Heart left ventricle (tissue), 16 donors: ENCODE data around the gene TCF7. TPM values are rescaled to one million over a fixed set of nuclear protein-coding genes. Genes with fewer than 3 reads are reported as not detected.

Experiments used
- ATAC-seq, 4 donors: fragments of 200-7000 bp; cut with Tn5 transposase; one replicate each; pipeline ENCODE4 v1.9.1; 2020 to 2022; ENCODE audit warnings: moderate library complexity in 4 of 4, mild to moderate bottlenecking in 3 of 4, moderate number of reproducible peaks in 1 of 4
- DNase-seq, 5 donors: peaks; one replicate each; pipeline ENCODE4 v3.0.0-alpha.2; 2020
- H3K27ac ChIP-seq, 12 donors: fragments of 200-600 bp; sonication (generic) in 4 of 12; one replicate each; pipeline versions ENCODE4 v1.5.0 to v1.8.0; 2016 to 2022; ENCODE audit warnings: mild to moderate bottlenecking in 2 of 12
- H3K27me3 ChIP-seq, 9 donors: fragments of 200-600 bp; sonication (generic) in 2 of 9; one replicate each; pipeline versions ENCODE4 v1.5.1 to v1.8.0; 2016 to 2022; ENCODE audit warnings: mild to moderate bottlenecking in 3 of 9
- H3K36me3 ChIP-seq, 9 donors: fragments of 200-600 bp; sonication (generic) in 2 of 9; one replicate each; pipeline versions ENCODE4 v1.5.0 to v1.8.0; 2018 to 2022; ENCODE audit warnings: mild to moderate bottlenecking in 2 of 9
- H3K4me1 ChIP-seq, 12 donors: fragments of 200-600 bp; sonication (generic) in 4 of 12; one replicate each; pipeline versions ENCODE4 v1.5.0 to v1.8.0; 2016 to 2022; ENCODE audit warnings: mild to moderate bottlenecking in 3 of 12
- H3K4me3 ChIP-seq, 12 donors: fragments of 200-600 bp; sonication (generic) in 4 of 12; one replicate each; pipeline versions ENCODE4 v1.5.0 to v1.8.0; 2017 to 2022; ENCODE audit warnings: mild to moderate bottlenecking in 9 of 12, moderate library complexity in 4 of 12
- H3K9me3 ChIP-seq, 12 donors: fragments of 200-600 bp; sonication (generic) in 4 of 12; one replicate each; pipeline versions ENCODE4 v1.5.0 to v1.8.0; 2016 to 2022; ENCODE audit warnings: mild to moderate bottlenecking in 1 of 12
- POLR2A ChIP-seq, 2 donors: fragments of 450-650 bp; IDR thresholded peaks; one replicate each; pipeline ENCODE4 v1.6.1; 2017; ENCODE audit warnings: antibody characterized with exemption in 2 of 2, mild to moderate bottlenecking in 2 of 2, moderate library complexity in 2 of 2
- WGBS, 4 donors: extraction: QIAGEN DNeasy Blood & Tissue Kit in 2 of 4; methylation state at CpG; one replicate each; pipeline versions ENCODE4 v1.1.5 to v1.1.7; 2013 to 2018; 5-methylcytosine and 5-hydroxymethylcytosine counted together
- intact Hi-C, 10 donors: fragments of 100-400 bp; cut with DNase I; formaldehyde crosslinking; loops; one replicate each; pipeline versions ENCODE4 v1.11.1 to v1.14.2; 2022
- polyA plus RNA-seq, 2 donors: library from polyadenylated mRNA; stranded (reverse); fragments of 200-250 nt; gene quantifications; one replicate each; pipeline ENCODE4 v1.2.3, GENCODE V29; 2013
- total RNA-seq, 9 donors: library from RNA; depleted of rRNA in 2 of 9; stranded (reverse); fragments of >200 nt in 2 of 9; fragmentation: NEBNext Ultra II Directional in 3 of 9; extraction: Animal tissue kit (Norgen Biotek cat#: 25700) in 3 of 9; gene quantifications; one replicate each; pipeline versions ENCODE4 v1.1.0 to v1.2.4, GENCODE V29; 2016 to 2023
- TF ChIP-seq, protein P1 (sequence below), 12 donors: fragments of 200-600 bp; sonication (generic) in 4 of 12; IDR thresholded peaks; one replicate each; pipeline versions ENCODE4 v1.5.0 to v1.8.0; 2018 to 2022; ENCODE audit warnings: antibody characterized with exemption in 12 of 12, mild to moderate bottlenecking in 5 of 12
- donor health status: ischemic (EF 13 %, LVEDD 7.1; RV severe dilation, severe dysfunction).
- donor health status: healthy with polysubstance abuse.
- donor health status: DM: no; HTN: yes; CAD: no.
- donor health status: DM: no; HTN: no; CAD: no.
- donor health status: ischemic (EF 25% LVEDD 6.9; RV normal size, moderate dysfunction).
- donor health status: ischemic (EF 25% LVEDD 5.7; RV mildly dilated, moderate dysfunction).
- donor health status: healthy.
- donor health status: DM: yes; HTN: yes; CAD: no.
- donor health status: ischemic (EF 35%, LVEDD 5.7; RV mildly dilated, moderate dysfunction).
- donor health status: nonischemic (EF 11% LVEDD 7.7; RV severe dilation, severe dysfunction).
- donor health status: DM: yes; HTN: yes; CAD: no.
- donor health status: PGD.
- donor health status: ischemic (EF 29% LVEDD 5.4; RV normal size, mild dysfunction).
- donor health status: nonischemic (EF 23%, LVEDD 6.1; RV moderate dilation, normal function).

The TCF7 gene
- total and polyA plus RNA-seq, 11 donors: 0.79 to 5.2 (median 1.9) TPM

DNA sequence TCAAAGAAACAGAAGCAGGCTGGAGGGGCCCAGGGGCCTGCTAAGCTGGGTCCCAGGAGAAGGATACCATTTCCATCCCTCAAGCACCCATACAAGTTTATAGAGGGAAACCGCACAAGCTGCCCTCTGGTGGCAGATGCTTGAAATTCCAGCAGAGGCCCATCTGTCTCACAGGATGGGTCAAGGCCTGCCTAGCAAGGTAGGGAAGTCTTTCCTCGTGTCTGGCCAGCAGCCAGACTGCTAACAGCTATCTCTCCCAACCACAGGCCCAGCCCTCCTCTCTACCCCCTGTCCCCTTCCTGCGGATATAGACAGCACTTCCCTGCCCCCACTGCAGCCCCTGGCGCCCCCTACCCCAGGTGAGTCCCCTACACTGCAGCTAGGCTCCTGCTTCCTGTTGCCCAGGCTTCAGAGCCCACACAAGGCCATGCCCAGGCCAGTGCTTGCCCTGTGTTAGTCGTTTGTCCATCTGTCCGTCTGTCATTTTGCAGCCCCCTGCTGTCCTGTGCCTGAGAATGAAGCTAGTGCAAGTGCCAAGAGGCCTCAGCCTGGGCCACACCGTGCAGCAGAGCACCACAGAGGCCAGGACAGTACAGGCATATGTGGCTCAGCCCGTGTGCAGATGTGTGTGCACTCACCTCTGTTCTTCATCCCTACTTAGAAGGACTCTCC is 26.2 kb downstream of the TCF7 start:
- Histone ChIP-seq H3K36me3 (peaks cover 0 to 84% (median 46%) of the 10 kb centered on the region in 9 donors), H3K4me3 (no peak overlapping the region), H3K27ac (no peak overlapping the region), H3K4me1 (peaks cover 0 to 45% (median 22%) of the 10 kb centered on the region in 12 donors), H3K27me3 (no peaks in the 10 kb centered on the region), H3K9me3 (no peaks in the 10 kb centered on the region)
- DNase-seq (peak in 4 of 5 donors; percentile 55 to 66 (median 66)), ATAC-seq (peak; percentile 60 to 79 (median 66))
- TF ChIP-seq POLR2A (IDR thresholded peaks at IDR 0.05): no peak
- TF ChIP-seq, protein P1, sequence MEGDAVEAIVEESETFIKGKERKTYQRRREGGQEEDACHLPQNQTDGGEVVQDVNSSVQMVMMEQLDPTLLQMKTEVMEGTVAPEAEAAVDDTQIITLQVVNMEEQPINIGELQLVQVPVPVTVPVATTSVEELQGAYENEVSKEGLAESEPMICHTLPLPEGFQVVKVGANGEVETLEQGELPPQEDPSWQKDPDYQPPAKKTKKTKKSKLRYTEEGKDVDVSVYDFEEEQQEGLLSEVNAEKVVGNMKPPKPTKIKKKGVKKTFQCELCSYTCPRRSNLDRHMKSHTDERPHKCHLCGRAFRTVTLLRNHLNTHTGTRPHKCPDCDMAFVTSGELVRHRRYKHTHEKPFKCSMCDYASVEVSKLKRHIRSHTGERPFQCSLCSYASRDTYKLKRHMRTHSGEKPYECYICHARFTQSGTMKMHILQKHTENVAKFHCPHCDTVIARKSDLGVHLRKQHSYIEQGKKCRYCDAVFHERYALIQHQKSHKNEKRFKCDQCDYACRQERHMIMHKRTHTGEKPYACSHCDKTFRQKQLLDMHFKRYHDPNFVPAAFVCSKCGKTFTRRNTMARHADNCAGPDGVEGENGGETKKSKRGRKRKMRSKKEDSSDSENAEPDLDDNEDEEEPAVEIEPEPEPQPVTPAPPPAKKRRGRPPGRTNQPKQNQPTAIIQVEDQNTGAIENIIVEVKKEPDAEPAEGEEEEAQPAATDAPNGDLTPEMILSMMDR (IDR thresholded peaks at IDR 0.05): peak; percentile 63 to 85 (median 73)
- intact Hi-C loops: loop anchor here in 8 of 10 donors (1.0 to 5.0 kb wide), 7 partner anchors 38 to 102 kb away; no protein-coding TSS in a partner anchor
- 34 to 35% (median 34%) methylated on average over 8 of the region's 8 CpGs for WGBS, 4 donors

DNA sequence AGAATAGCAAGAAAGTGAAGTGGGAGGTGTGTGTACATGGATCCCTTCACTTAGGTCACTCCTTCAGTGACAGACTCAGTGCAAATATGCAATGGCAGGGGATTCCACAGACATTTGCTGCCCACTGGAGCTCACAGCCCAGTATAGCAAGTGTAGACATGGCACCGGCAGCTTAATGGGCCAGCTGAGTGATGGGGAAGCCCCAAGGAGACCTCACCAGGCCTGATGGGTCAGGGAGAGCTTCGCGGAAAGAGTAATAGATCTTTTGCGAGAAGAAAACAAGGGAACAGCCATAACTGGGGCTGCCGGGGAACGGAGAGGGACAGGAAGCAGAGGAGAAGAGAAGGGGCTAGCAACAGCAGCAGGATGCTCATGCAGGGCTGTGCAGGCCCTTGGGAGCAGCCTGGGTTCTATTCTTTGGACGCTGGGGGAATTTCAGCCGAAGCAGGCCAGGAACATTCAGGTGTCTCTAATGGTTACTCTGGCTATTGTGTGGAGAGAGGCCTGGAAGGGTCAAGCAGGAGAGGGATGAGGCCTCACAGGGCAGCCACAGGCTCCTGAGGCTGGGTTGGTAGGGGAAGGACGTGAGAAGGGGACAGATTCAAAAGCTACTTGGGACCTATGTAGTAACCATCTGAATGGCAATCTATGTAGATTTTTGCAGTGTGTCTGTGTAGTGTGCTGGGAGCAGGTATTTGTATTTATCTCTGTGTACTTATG is 27.0 kb downstream of the TCF7 start:
- ATAC-seq (no peak), DNase-seq (peak in 1 of 5 donors; percentile 4)
- no peak for TF ChIP-seq POLR2A (IDR thresholded peaks at IDR 0.05)
- TF ChIP-seq, protein P1 (IDR thresholded peaks at IDR 0.05): no peak
- Histone ChIP-seq H3K9me3 (no peaks in the 10 kb centered on the region), H3K27me3 (no peaks in the 10 kb centered on the region), H3K4me3 (no peak overlapping the region), H3K27ac (no peak overlapping the region), H3K4me1 (peaks cover 0 to 39% (median 24%) of the 10 kb centered on the region in 12 donors), H3K36me3 (peaks cover 0 to 84% (median 38%) of the 10 kb centered on the region in 9 donors)
- intact Hi-C loops: loop anchor here in 7 of 10 donors (2.0 to 5.0 kb wide), 6 partner anchors 39 to 103 kb away; no protein-coding TSS in a partner anchor
- 78 to 80% (median 78%) methylated on average over 9 of the region's 9 CpGs for WGBS, 4 donors

DNA sequence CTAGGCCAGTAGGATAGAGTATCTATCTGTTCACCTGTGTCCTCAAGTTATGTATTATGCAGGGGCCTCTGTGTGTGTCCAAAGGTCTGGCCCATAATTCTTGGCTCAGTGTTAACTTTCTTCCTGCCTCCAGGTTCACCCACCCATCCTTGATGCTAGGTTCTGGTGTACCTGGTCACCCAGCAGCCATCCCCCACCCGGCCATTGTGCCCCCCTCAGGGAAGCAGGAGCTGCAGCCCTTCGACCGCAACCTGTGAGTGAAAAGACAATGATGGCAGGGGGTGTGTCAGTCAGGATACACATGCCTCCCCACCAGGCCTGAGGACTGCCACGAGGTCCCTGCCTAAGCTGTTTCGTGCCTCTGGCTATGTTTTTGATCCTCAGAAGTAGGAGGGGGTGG is 27.6 kb downstream of the TCF7 start:
- H3K4me3 ChIP-seq: no peak overlapping the region
- H3K36me3 ChIP-seq: peaks cover 0 to 83% (median 35%) of the 10 kb centered on the region in 9 donors
- no peaks in the 10 kb centered on the region for H3K9me3 ChIP-seq
- ATAC-seq (no peak), DNase-seq (peak in 1 of 5 donors; percentile 1)
- peaks cover 0 to 38% (median 24%) of the 10 kb centered on the region in 12 donors for H3K4me1 ChIP-seq
- no peak for TF ChIP-seq POLR2A (IDR thresholded peaks at IDR 0.05)
- TF ChIP-seq, protein P1 (IDR thresholded peaks at IDR 0.05): no peak
- no peak overlapping the region for H3K27ac ChIP-seq
- WGBS, 4 donors: 72 to 88% (median 82%) methylated on average over 3 to 5 of the region's 5 CpGs
- no peaks in the 10 kb centered on the region for H3K27me3 ChIP-seq
- intact Hi-C loops: loop anchor here in 4 of 10 donors (2.0 to 5.0 kb wide), 4 partner anchors 40 to 101 kb away; no protein-coding TSS in a partner anchor

DNA sequence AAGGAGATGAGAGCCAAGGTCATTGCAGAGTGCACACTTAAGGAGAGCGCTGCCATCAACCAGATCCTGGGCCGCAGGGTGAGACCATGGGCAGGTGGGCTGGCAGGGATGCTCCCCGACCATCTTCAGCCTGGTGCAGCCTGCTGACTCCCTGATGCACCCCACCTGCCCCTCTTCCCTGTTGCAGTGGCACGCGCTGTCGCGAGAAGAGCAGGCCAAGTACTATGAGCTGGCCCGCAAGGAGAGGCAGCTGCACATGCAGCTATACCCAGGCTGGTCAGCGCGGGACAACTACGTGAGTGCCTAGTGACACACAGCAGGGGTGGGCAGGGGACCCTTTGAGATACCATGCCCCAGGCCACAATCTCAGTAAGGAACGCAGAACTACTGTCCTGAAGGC is 28.3 kb downstream of the TCF7 start:
- H3K4me1 ChIP-seq: peaks cover 0 to 42% (median 24%) of the 10 kb centered on the region in 12 donors
- TF ChIP-seq POLR2A (IDR thresholded peaks at IDR 0.05): no peak
- TF ChIP-seq, protein P1 (IDR thresholded peaks at IDR 0.05): no peak
- no peaks in the 10 kb centered on the region for H3K27me3 ChIP-seq
- H3K36me3 ChIP-seq: peaks cover 0 to 90% (median 43%) of the 10 kb centered on the region in 9 donors
- intact Hi-C loops: loop anchor here in 5 of 10 donors (1.0 to 5.0 kb wide), 5 partner anchors 40 to 102 kb away; no protein-coding TSS in a partner anchor
- H3K4me3 ChIP-seq: no peak overlapping the region
- ATAC-seq (no peak), DNase-seq (peak in 1 of 5 donors; percentile 4)
- no peak overlapping the region for H3K27ac ChIP-seq
- no peaks in the 10 kb centered on the region for H3K9me3 ChIP-seq
- 91 to 96% (median 94%) methylated on average over 9 to 12 of the region's 12 CpGs for WGBS, 4 donors
